IMR-90 (cell line): ENCODE data around the gene RENBP. TPM values are rescaled to one million over a fixed set of nuclear protein-coding genes. Genes with fewer than 3 reads are reported as not detected.
A peak's percentile ranks its signal among the peaks of the same experiment; 100 is the strongest.

Experiments used
- ATAC-seq: fragments of 200-7000 bp; cut with Tn5 transposase; 2 replicates; pipeline ENCODE4 v1.9.1; 2020; ENCODE audit warnings: low read depth, mild to moderate bottlenecking, moderate library complexity
- BruUV-seq: library from RNA; stranded (reverse); fragments of 400-500 nt; replicated peaks from 2 replicates; lab custom pipeline; 2021; lab: Mats Ljungman, UMichigan
- CTCF ChIA-PET: fragments of 300-600 bp; formaldehyde crosslinking; extraction: SDS; loops from one replicate; lab custom pipeline; 2021; ENCODE audit warnings: antibody characterized with exemption; lab: Yijun Ruan, JAX
- POLR2A ChIA-PET: fragments of 300-600 bp; sonication (Branson Sonifier 250); formaldehyde crosslinking; loops from one replicate; lab custom pipeline; 2022; ENCODE audit warnings: antibody characterized with exemption; ENCODE audit not compliant: unreplicated experiment; lab: Charles Lee
- DNase-seq: peaks from one replicate; pipeline ENCODE4 v3.0.0; 2013
- H2AFZ ChIP-seq: replicated peaks from 2 replicates; pipeline ENCODE3; 2013; ENCODE audit warnings: low read length, mild to moderate bottlenecking; ENCODE audit not compliant: poor library complexity
- H2AK5ac ChIP-seq: 2 replicates; pipeline ENCODE4 v1.6.1; 2013; ENCODE audit warnings: low read depth, low read length, inconsistent platforms
- H2AK9ac ChIP-seq: replicated peaks from 2 replicates; pipeline ENCODE3; 2013; ENCODE audit warnings: mild to moderate bottlenecking, low read depth, low read length, moderate library complexity; ENCODE audit not compliant: poor library complexity
- H2BK120ac ChIP-seq: 2 replicates; pipeline ENCODE4 v1.6.1; 2013; ENCODE audit warnings: low read depth, low read length, inconsistent platforms
- H2BK15ac ChIP-seq: 3 replicates; pipeline ENCODE4 v1.6.1; 2013; ENCODE audit warnings: low read depth, low read length, inconsistent platforms
- H2BK20ac ChIP-seq: 2 replicates; pipeline ENCODE4 v1.6.1; 2013; ENCODE audit warnings: low read depth, mild to moderate bottlenecking, inconsistent platforms, low read length, moderate library complexity
- H2BK5ac ChIP-seq: 2 replicates; pipeline ENCODE4 v1.6.1; 2013; ENCODE audit warnings: mild to moderate bottlenecking, low read depth, low read length, inconsistent platforms; ENCODE audit not compliant: poor library complexity, severe bottlenecking
- H3K14ac ChIP-seq: replicated peaks from 2 replicates; pipeline ENCODE4 v1.6.1; 2013; ENCODE audit warnings: low read depth, low read length, inconsistent platforms
- H3K18ac ChIP-seq: 2 replicates; pipeline ENCODE4 v1.6.1; 2013; ENCODE audit warnings: low read depth, low read length, control low read depth
- H3K23ac ChIP-seq: 2 replicates; pipeline ENCODE4 v1.6.1; 2013; ENCODE audit warnings: low read depth, low read length, inconsistent platforms
- H3K27ac ChIP-seq: 2 replicates; pipeline ENCODE4 v1.5.1; 2013; ENCODE audit warnings: mild to moderate bottlenecking, control low read depth, low read length; ENCODE audit not compliant: insufficient read depth
- H3K27me3 ChIP-seq: 2 replicates; pipeline ENCODE4 v1.6.1; 2013; ENCODE audit warnings: low read length; ENCODE audit not compliant: control insufficient read depth, insufficient read depth
- H3K36me3 ChIP-seq: 2 replicates; pipeline ENCODE4 v1.6.1; 2013; ENCODE audit warnings: low read length, mixed read lengths; ENCODE audit not compliant: control insufficient read depth, insufficient read depth
- H3K4ac ChIP-seq: 2 replicates; pipeline ENCODE4 v1.6.1; 2013; ENCODE audit warnings: low read depth, low read length, inconsistent platforms
- H3K4me1 ChIP-seq: 2 replicates; pipeline ENCODE4 v1.6.1; 2013; ENCODE audit warnings: low read length, mixed read lengths; ENCODE audit not compliant: control insufficient read depth, insufficient read depth
- H3K4me2 ChIP-seq: 2 replicates; pipeline ENCODE4 v1.6.1; 2013; ENCODE audit warnings: low read depth, mild to moderate bottlenecking, control low read depth, low read length, moderate library complexity
- H3K4me3 ChIP-seq: 2 replicates; pipeline ENCODE4 v1.5.1; 2013; ENCODE audit warnings: low read depth, mild to moderate bottlenecking, control low read depth, low read length, moderate library complexity; ENCODE audit not compliant: insufficient read depth
- H3K56ac ChIP-seq: 2 replicates; pipeline ENCODE4 v1.6.1; 2013; ENCODE audit warnings: low read length, inconsistent platforms; ENCODE audit not compliant: insufficient read depth; ENCODE audit errors: extremely low read depth
- H3K79me1 ChIP-seq, 2 experiments: 2 replicates each; pipeline ENCODE4 v1.6.1; 2013; ENCODE audit warnings: low read length in 2 of 2, inconsistent platforms in 1 of 2, low read depth in 1 of 2
- H3K9ac ChIP-seq: 2 replicates; pipeline ENCODE4 v1.6.1; 2013; ENCODE audit warnings: low read depth, low read length, control low read depth
- H3K9me1 ChIP-seq: 2 replicates; pipeline ENCODE4 v1.6.1; 2013; ENCODE audit warnings: low read length, inconsistent platforms; ENCODE audit not compliant: insufficient read depth
- H3K9me3 ChIP-seq: 2 replicates; pipeline ENCODE4 v1.6.1; 2013; ENCODE audit warnings: low read length; ENCODE audit not compliant: control insufficient read depth, insufficient read depth
- H4K20me1 ChIP-seq: 2 replicates; pipeline ENCODE4 v1.6.1; 2013; ENCODE audit warnings: low read length, inconsistent platforms; ENCODE audit not compliant: insufficient read depth
- H4K5ac ChIP-seq: 2 replicates; pipeline ENCODE4 v1.6.1; 2013; ENCODE audit warnings: mild to moderate bottlenecking, low read depth, low read length, control low read depth
- H4K8ac ChIP-seq, 2 experiments: 2 replicates each; pipeline ENCODE4 v1.6.1; 2013; ENCODE audit warnings: low read depth in 2 of 2, low read length in 2 of 2, control low read depth in 1 of 2, inconsistent platforms in 1 of 2
- H4K91ac ChIP-seq: 2 replicates; pipeline ENCODE4 v1.6.1; 2013; ENCODE audit warnings: low read depth, low read length, inconsistent platforms; ENCODE audit not compliant: insufficient read depth
- BHLHE40 ChIP-seq: fragments of 150-350 bp; IDR thresholded peaks from 2 replicates; pipeline ENCODE4 v1.6.1; 2016; ENCODE audit warnings: mild to moderate bottlenecking, low read depth, low read length
- CEBPB ChIP-seq: IDR thresholded peaks from 2 replicates; pipeline ENCODE4 v1.6.1; 2012; ENCODE audit warnings: low read depth, low read length, improper control_type of control experiment
- CTCF ChIP-seq: conservative IDR thresholded peaks from 2 replicates; pipeline ENCODE4 v1.5.1; 2012; ENCODE audit warnings: mild to moderate bottlenecking, low read depth, low read length, improper control_type of control experiment
- FOS ChIP-seq: fragments of 150-350 bp; IDR thresholded peaks from 2 replicates; pipeline ENCODE4 v1.6.1; 2016; ENCODE audit warnings: low read depth, low read length
- MAFK ChIP-seq: IDR thresholded peaks from 2 replicates; pipeline ENCODE4 v1.6.1; 2012; ENCODE audit warnings: low read depth, low read length, improper control_type of control experiment
- MAZ ChIP-seq: IDR thresholded peaks from 2 replicates; pipeline ENCODE4 v1.6.1; 2012; ENCODE audit warnings: low read depth, mild to moderate bottlenecking, low read length, improper control_type of control experiment, moderate library complexity, borderline replicate concordance
- NFE2L2 ChIP-seq: fragments of 150-350 bp; IDR thresholded peaks from 2 replicates; pipeline ENCODE4 v1.6.1; 2016; ENCODE audit warnings: low read depth, mild to moderate bottlenecking, low read length
- POLR2A ChIP-seq: IDR thresholded peaks from 2 replicates; pipeline ENCODE4 v1.6.1; 2012; ENCODE audit warnings: mild to moderate bottlenecking, low read depth, low read length
- RAD21 ChIP-seq: IDR thresholded peaks from 2 replicates; pipeline ENCODE4 v1.6.1; 2012; ENCODE audit warnings: low read length, improper control_type of control experiment
- RCOR1 ChIP-seq: IDR thresholded peaks from 2 replicates; pipeline ENCODE4 v1.6.1; 2012; ENCODE audit warnings: mild to moderate bottlenecking, low read length, improper control_type of control experiment; ENCODE audit not compliant: insufficient replicate concordance
- RFX5 ChIP-seq: IDR thresholded peaks from 2 replicates; pipeline ENCODE4 v1.8.0; 2012; ENCODE audit warnings: low read depth, mild to moderate bottlenecking, low read length, moderate library complexity
- SMC3 ChIP-seq: fragments of 150-350 bp; IDR thresholded peaks from 2 replicates; pipeline ENCODE4 v1.6.1; 2016; ENCODE audit warnings: low read depth, mild to moderate bottlenecking, antibody characterized with exemption, low read length, moderate library complexity
- USF2 ChIP-seq: fragments of 150-350 bp; IDR thresholded peaks from 2 replicates; pipeline ENCODE4 v1.6.1; 2017; ENCODE audit warnings: mild to moderate bottlenecking, antibody characterized with exemption, low read length, low read depth
- WGBS, 2 experiments: methylation state at CpG; one replicate each; pipeline versions ENCODE4 v1.1.5 to v1.1.7; 2013; ENCODE audit warnings: missing lambda C conversion rate in 2 of 2; ENCODE audit not compliant: insufficient read length in 1 of 2; ENCODE audit errors: extremely low coverage in 2 of 2; 5-methylcytosine and 5-hydroxymethylcytosine counted together
- dilution Hi-C: fragments of 300-500 bp; cut with HindIII; formaldehyde crosslinking; loops from one replicate; pipeline ENCODE4 v1.14.3; 2018; ENCODE audit warnings: low sequenced_read_pairs; ENCODE audit not compliant: unreplicated experiment
- in situ Hi-C: fragments of 300-500 bp; cut with MboI; formaldehyde crosslinking; loops from 3 replicates; pipeline ENCODE4 v1.14.3; 2019; ENCODE audit warnings: low sequenced_read_pairs, inconsistent platforms, mixed read lengths
- intact Hi-C: fragments of 100-400 bp; cut with micrococcal nuclease; formaldehyde crosslinking; loops from 2 replicates; pipeline ENCODE4 v1.10.0; 2022
- polyA plus RNA-seq, 3 experiments: library from polyadenylated mRNA; depleted of rRNA; stranded (reverse); fragments of >200 nt; gene quantifications; 2 replicates each; pipeline ENCODE4 v1.2.3, GENCODE V29; 2012; ENCODE audit warnings: low replicate concordance in 1 of 3
- total RNA-seq: library from RNA; depleted of rRNA; stranded (reverse); fragments of >200 nt; gene quantifications from 2 replicates; pipeline ENCODE4 v1.2.3, GENCODE V29; 2012

The RENBP gene
- total and polyA plus RNA-seq, 2 of the 4 experiments (the other 2 are of a cell fraction), result 0.15 to 0.18 TPM

- Histone ChIP-seq H2BK120ac (no peak overlapping the region), H3K27me3 (peaks cover 5% of the 10 kb centered on the region; the same call in 1 of the 2 replicates), H3K9me1 (no peaks in the 10 kb centered on the region; the same call in 1 of the 2 replicates), H3K9ac (no peak overlapping the region), H2AK9ac (no peak overlapping the region), H2BK15ac (no peak overlapping the region), H2AK5ac (no peak overlapping the region), H2AFZ (peak overlapping the region; percentile 35), H3K4me3 (no peak overlapping the region), H3K36me3 (no peaks in the 10 kb centered on the region), H3K23ac (no peak overlapping the region), H2BK20ac (no peak overlapping the region), H3K9me3 (no peaks in the 10 kb centered on the region), H3K4me2 (no peak overlapping the region), H3K27ac (no peak overlapping the region), H2BK5ac (no peak overlapping the region), H3K18ac (no peak overlapping the region), H3K4me1 (peaks cover 2% of the 10 kb centered on the region), H3K14ac (no peak overlapping the region), H4K5ac (no peak overlapping the region), H4K91ac (no peak overlapping the region), H3K79me1 (peaks cover 0 to 7% of the 10 kb centered on the region in 2 experiments; a peak in 2 of 4 replicates), H4K8ac (no peak overlapping the region), H4K20me1 (no peaks in the 10 kb centered on the region; the same call in 1 of the 2 replicates), H3K4ac (no peak overlapping the region), H3K56ac (no peak overlapping the region)
- dilution Hi-C loops (no loop called here), intact Hi-C loops (no loop called here), in situ Hi-C loops (loop anchor here (25.0 kb wide), 1 partner anchor 961 kb away; no protein-coding TSS in a partner anchor)
- no TSS peak for BruUV-seq
- ATAC-seq, result peak; percentile 46
- ChIA-PET CTCF (interaction anchor here (0.8 kb wide), 1 partner anchor 11 kb away, joined by 7 read pairs; no protein-coding TSS in a partner anchor), POLR2A (interaction anchor here (0.5 kb wide), 1 partner anchor 626 kb away, joined by 12 read pairs; no protein-coding TSS in a partner anchor)
- 72% methylated on average over 2 of the region's 25 CpGs; no CpG with 5 or more reads in 1 of the 2 experiments for WGBS, 2 experiments
- DNase-seq, result peak; percentile 58
- TF ChIP-seq CTCF (peak; percentile 50), BHLHE40 (no peak), RFX5 (no peak), MAZ (no peak), USF2 (no peak), RAD21 (0 out of 2 replicates have a peak, but pooled peaks have one; percentile 17), CEBPB (no peak), RCOR1 (no peak), NFE2L2 (no peak), POLR2A (no peak), FOS (no peak), SMC3 (peak; percentile 27), MAFK (no peak)
Observed at GRCh38 chrX:153922932-153923857, 21.2 kb downstream of the RENBP start.
